ENCODE results near the gene WNT11. TPM values are rescaled to one million over a fixed set of nuclear protein-coding genes. Genes with fewer than 3 reads are reported as not detected.

Gene WNT11
- total RNA-seq, 1 experiment from 2014 or later: 0.40 TPM

- ChIA-PET CTCF (no interaction called here), POLR2A (ENCODE audit: unreplicated experiment) (no interaction called here)
- BruUV-seq (replicated peaks): no TSS peak
These were observed 13.1 kb downstream of the WNT11 start for GRCh38 chr11:76193219-76193618.

GRCh38 chr11:76190376-76190775, 15.9 kb downstream of the WNT11 start:
- no peaks in the 10 kb centered on the region for H3K9me2 ChIP-seq (replicated peaks; ENCODE audit: low read length)
- H3K4me2 ChIP-seq (ENCODE audit: low read length): no peak overlapping the region
- H3K4me1 ChIP-seq (ENCODE audit: insufficient read depth, low read length): no peaks in the 10 kb centered on the region
- DNase-seq (no peak), ATAC-seq (no peak)
- TF ChIP-seq CTCF (conservative IDR thresholded peaks at IDR 0.05; ENCODE audit: low read depth, low read length) (no peak), EZH2phosphoT487 (IDR thresholded peaks at IDR 0.05; ENCODE audit: borderline replicate concordance, low read length) (no peak), EZH2 (IDR thresholded peaks at IDR 0.05; ENCODE audit: low read length, unreplicated experiment) (no peak)
- H3F3A ChIP-seq (ENCODE audit: low read length, unreplicated experiment): no peaks in the 10 kb centered on the region
- no peaks in the 10 kb centered on the region for H3K27me3 ChIP-seq (ENCODE audit: low read length)
- H3K27ac ChIP-seq (ENCODE audit: low read length): no peak overlapping the region
- H3K36me3 ChIP-seq (ENCODE audit: low read depth, low read length): no peaks in the 10 kb centered on the region
- intact Hi-C loops (cut with micrococcal nuclease): no loop called here
- no peaks in the 10 kb centered on the region for H4K20me1 ChIP-seq (ENCODE audit: low read length)
- POLR2A ChIA-PET (ENCODE audit: unreplicated experiment): no interaction called here
- H3K9me3 ChIP-seq (ENCODE audit: low read length): no peaks in the 10 kb centered on the region
- BruUV-seq (replicated peaks): no TSS peak
- H3K79me2 ChIP-seq (ENCODE audit: low read length): no peaks in the 10 kb centered on the region
- H3K9ac ChIP-seq (ENCODE audit: low read length): no peak overlapping the region
- no peak overlapping the region for H3K4me3 ChIP-seq (ENCODE audit: low read length)
- no peak overlapping the region for H2AFZ ChIP-seq (ENCODE audit: low read length)
- CTCF ChIA-PET: no interaction called here

More at GRCh38 chr11:76193219-76193618, 13.1 kb downstream of the WNT11 start:
- Histone ChIP-seq H3K4me1 (ENCODE audit: insufficient read depth, low read length) (no peaks in the 10 kb centered on the region), H3K4me3 (ENCODE audit: low read length) (no peak overlapping the region), H3K9me3 (ENCODE audit: low read length) (no peaks in the 10 kb centered on the region), H3F3A (ENCODE audit: low read length, unreplicated experiment) (no peaks in the 10 kb centered on the region), H3K27me3 (ENCODE audit: low read length) (no peaks in the 10 kb centered on the region), H2AFZ (ENCODE audit: low read length) (no peak overlapping the region), H3K36me3 (ENCODE audit: low read depth, low read length) (no peaks in the 10 kb centered on the region), H3K9ac (ENCODE audit: low read length) (no peak overlapping the region), H3K79me2 (ENCODE audit: low read length) (no peaks in the 10 kb centered on the region), H4K20me1 (ENCODE audit: low read length) (no peaks in the 10 kb centered on the region), H3K9me2 (replicated peaks; ENCODE audit: low read length) (no peaks in the 10 kb centered on the region), H3K27ac (ENCODE audit: low read length) (no peak overlapping the region), H3K4me2 (ENCODE audit: low read length) (no peak overlapping the region)
- no peak for TF ChIP-seq EZH2phosphoT487 (IDR thresholded peaks at IDR 0.05; ENCODE audit: borderline replicate concordance, low read length)
- TF ChIP-seq EZH2 (IDR thresholded peaks at IDR 0.05; ENCODE audit: low read length, unreplicated experiment): no peak
- TF ChIP-seq CTCF (conservative IDR thresholded peaks at IDR 0.05; ENCODE audit: low read depth, low read length): no peak
- DNase-seq (no peak), ATAC-seq (no peak)
- intact Hi-C loops (cut with micrococcal nuclease): no loop called here

- Histone ChIP-seq H3K27me3 (ENCODE audit: low read length) (no peaks in the 10 kb centered on the region), H3K9me3 (ENCODE audit: low read length) (no peaks in the 10 kb centered on the region), H3K9ac (ENCODE audit: low read length) (no peak overlapping the region), H3K4me1 (ENCODE audit: insufficient read depth, low read length) (no peaks in the 10 kb centered on the region), H3K79me2 (ENCODE audit: low read length) (no peaks in the 10 kb centered on the region), H4K20me1 (ENCODE audit: low read length) (no peaks in the 10 kb centered on the region), H3K36me3 (ENCODE audit: low read depth, low read length) (no peaks in the 10 kb centered on the region), H3F3A (ENCODE audit: low read length, unreplicated experiment) (no peaks in the 10 kb centered on the region), H3K9me2 (replicated peaks; ENCODE audit: low read length) (no peaks in the 10 kb centered on the region), H3K27ac (ENCODE audit: low read length) (no peak overlapping the region), H2AFZ (ENCODE audit: low read length) (no peak overlapping the region), H3K4me2 (ENCODE audit: low read length) (no peak overlapping the region), H3K4me3 (ENCODE audit: low read length) (no peak overlapping the region)
- DNase-seq (no peak), ATAC-seq (no peak)
- TF ChIP-seq EZH2 (IDR thresholded peaks at IDR 0.05; ENCODE audit: low read length, unreplicated experiment): no peak
- TF ChIP-seq CTCF (conservative IDR thresholded peaks at IDR 0.05; ENCODE audit: low read depth, low read length): no peak
- TF ChIP-seq EZH2phosphoT487 (IDR thresholded peaks at IDR 0.05; ENCODE audit: borderline replicate concordance, low read length): no peak
- intact Hi-C loops (cut with micrococcal nuclease): no loop called here
- no TSS peak for BruUV-seq (replicated peaks)
- ChIA-PET POLR2A (ENCODE audit: unreplicated experiment) (no interaction called here), CTCF (no interaction called here)
These were observed 16.6 kb downstream of the WNT11 start for GRCh38 chr11:76189682-76190081.
